H9 (cell line): ENCODE measurements around the gene ANKRD13D. TPM values are rescaled to one million over a fixed set of nuclear protein-coding genes. Genes with fewer than 3 reads are reported as not detected.

Source experiments
- DNase-seq: peaks from one replicate; pipeline ENCODE4 v3.0.0-alpha.2; 2017
- H2AFZ ChIP-seq: one replicate; pipeline ENCODE4 v1.6.1; 2013; ENCODE audit warnings: mild to moderate bottlenecking, low read length, control low read depth, moderate library complexity
- H2AK5ac ChIP-seq: 2 replicates; pipeline ENCODE4 v1.6.1; 2013; ENCODE audit warnings: low read length, control low read depth, mixed read lengths; ENCODE audit not compliant: insufficient read length
- H2BK120ac ChIP-seq: one replicate; pipeline ENCODE4 v1.6.1; 2013; ENCODE audit warnings: low read depth, mild to moderate bottlenecking, low read length, control low read depth, inconsistent platforms; ENCODE audit not compliant: poor library complexity, severe bottlenecking
- H2BK12ac ChIP-seq: 2 replicates; pipeline ENCODE4 v1.6.1; 2013; ENCODE audit warnings: low read length, control low read depth, mixed read lengths, low read depth; ENCODE audit not compliant: insufficient read length
- H2BK15ac ChIP-seq: 2 replicates; pipeline ENCODE4 v1.6.1; 2013; ENCODE audit warnings: low read depth, low read length, control low read depth
- H2BK20ac ChIP-seq: one replicate; pipeline ENCODE4 v1.6.1; 2013; ENCODE audit warnings: low read depth, mild to moderate bottlenecking, low read length, control low read depth, inconsistent platforms; ENCODE audit not compliant: poor library complexity, severe bottlenecking
- H2BK5ac ChIP-seq: 2 replicates; pipeline ENCODE4 v1.6.1; 2013; ENCODE audit warnings: low read length, control low read depth, mixed read lengths; ENCODE audit not compliant: insufficient read length
- H3K14ac ChIP-seq: 2 replicates; pipeline ENCODE4 v1.6.1; 2013; ENCODE audit warnings: low read length, control low read depth; ENCODE audit not compliant: insufficient read depth
- H3K18ac ChIP-seq: 2 replicates; pipeline ENCODE4 v1.6.1; 2013; ENCODE audit warnings: low read depth, mild to moderate bottlenecking, mixed read lengths, low read length, control low read depth; ENCODE audit not compliant: insufficient read length
- H3K23ac ChIP-seq: 2 replicates; pipeline ENCODE4 v1.6.1; 2013; ENCODE audit warnings: low read length, control low read depth, mixed read lengths, low read depth; ENCODE audit not compliant: insufficient read length
- H3K23me2 ChIP-seq: 2 replicates; pipeline ENCODE4 v1.6.1; 2013; ENCODE audit warnings: low read depth, mild to moderate bottlenecking, mixed read lengths, low read length, control low read depth; ENCODE audit not compliant: insufficient read length, poor library complexity, severe bottlenecking
- H3K27ac ChIP-seq: 2 replicates; pipeline ENCODE4 v1.5.1; 2013; ENCODE audit warnings: low read length, control low read depth, mixed read lengths, low read depth; ENCODE audit not compliant: insufficient read length
- H3K27me3 ChIP-seq: 2 replicates; pipeline ENCODE4 v1.6.1; 2013; ENCODE audit warnings: low read length, control low read depth, inconsistent platforms; ENCODE audit not compliant: insufficient read depth
- H3K4ac ChIP-seq: 2 replicates; pipeline ENCODE4 v1.6.1; 2013; ENCODE audit warnings: low read depth, mild to moderate bottlenecking, control low read depth, inconsistent platforms, low read length, moderate library complexity
- H3K4me1 ChIP-seq: 2 replicates; pipeline ENCODE4 v1.6.1; 2013; ENCODE audit warnings: low read length, control low read depth, inconsistent platforms; ENCODE audit not compliant: insufficient read depth
- H3K4me2 ChIP-seq: 2 replicates; pipeline ENCODE4 v1.6.1; 2013; ENCODE audit warnings: low read length, control low read depth, mixed read lengths; ENCODE audit not compliant: insufficient read length, insufficient read depth
- H3K56ac ChIP-seq: 2 replicates; pipeline ENCODE4 v1.6.1; 2013; ENCODE audit warnings: low read depth, mild to moderate bottlenecking, mixed read lengths, low read length, control low read depth; ENCODE audit not compliant: insufficient read length
- H3K79me1 ChIP-seq: 2 replicates; pipeline ENCODE4 v1.6.1; 2013; ENCODE audit warnings: low read depth, mild to moderate bottlenecking, moderate library complexity, low read length, control low read depth, inconsistent platforms; ENCODE audit not compliant: insufficient read depth, poor library complexity, severe bottlenecking
- H3K79me2 ChIP-seq: 2 replicates; pipeline ENCODE4 v1.6.1; 2013; ENCODE audit warnings: low read length, control low read depth, inconsistent platforms; ENCODE audit not compliant: insufficient read depth
- H3K9ac ChIP-seq: 2 replicates; pipeline ENCODE4 v1.6.1; 2013; ENCODE audit warnings: low read length, control low read depth, mixed read lengths; ENCODE audit not compliant: insufficient read length; ENCODE audit errors: extremely low read depth
- H3K9me3 ChIP-seq: one replicate; pipeline ENCODE4 v1.6.1; 2013; ENCODE audit warnings: low read depth, low read length, inconsistent platforms; ENCODE audit not compliant: control insufficient read depth
- H3T11ph ChIP-seq: one replicate; pipeline ENCODE4 v1.6.1; 2013; ENCODE audit warnings: mild to moderate bottlenecking, low read length, control low read depth, inconsistent platforms
- H4K20me1 ChIP-seq: one replicate; pipeline ENCODE4 v1.6.1; 2013; ENCODE audit not compliant: control insufficient read depth, insufficient read length, insufficient read depth
- H4K5ac ChIP-seq: 2 replicates; pipeline ENCODE4 v1.6.1; 2013; ENCODE audit warnings: low read depth, mild to moderate bottlenecking, mixed read lengths, low read length, control low read depth; ENCODE audit not compliant: insufficient read length
- H4K8ac ChIP-seq: replicated peaks from 2 replicates; pipeline ENCODE4 v1.6.1; 2013; ENCODE audit warnings: low read length, control low read depth, mixed read lengths, low read depth; ENCODE audit not compliant: insufficient read length
- H4K91ac ChIP-seq: 2 replicates; pipeline ENCODE4 v1.6.1; 2013; ENCODE audit warnings: low read depth, mild to moderate bottlenecking, moderate library complexity, mixed read lengths, low read length, control low read depth; ENCODE audit not compliant: insufficient read length
- H3K27ac Mint-ChIP-seq, 3 experiments: 2 replicates in 2 of 3; 3 replicates in 1 of 3; pipeline ENCODE4 v1.8.0; 2020 to 2021; ENCODE audit warnings: mixed read lengths in 3 of 3, mild to moderate bottlenecking in 1 of 3, moderate library complexity in 1 of 3
- H3K27me3 Mint-ChIP-seq: 2 replicates; pipeline ENCODE4 v1.8.0; 2021; ENCODE audit warnings: low read depth, mild to moderate bottlenecking, moderate library complexity, mixed read lengths
- H3K36me3 Mint-ChIP-seq, 3 experiments: 2 replicates in 2 of 3; 3 replicates in 1 of 3; pipeline ENCODE4 v1.8.0; 2020 to 2021; ENCODE audit warnings: low read depth in 3 of 3, mixed read lengths in 3 of 3; ENCODE audit not compliant: insufficient read depth in 1 of 3
- H3K4me1 Mint-ChIP-seq, 2 experiments: 2 replicates each; pipeline ENCODE4 v1.8.0; 2020; ENCODE audit warnings: mixed read lengths in 2 of 2
- H3K4me3 Mint-ChIP-seq, 2 experiments: 2 replicates in 1 of 2; 3 replicates in 1 of 2; pipeline ENCODE4 v1.8.0; 2020 to 2021; ENCODE audit warnings: mild to moderate bottlenecking in 2 of 2, mixed read lengths in 2 of 2, moderate library complexity in 1 of 2
- H3K9me3 Mint-ChIP-seq, 2 experiments: 2 replicates in 1 of 2; 3 replicates in 1 of 2; pipeline ENCODE4 v1.8.0; 2020; ENCODE audit warnings: mild to moderate bottlenecking in 2 of 2, mixed read lengths in 2 of 2, moderate library complexity in 1 of 2
- CTCF ChIP-seq: fragments of 200-600 bp; sonication (generic); conservative IDR thresholded peaks from 3 replicates; pipeline ENCODE4 v1.8.0; 2021; ENCODE audit warnings: antibody characterized with exemption, mild to moderate bottlenecking
- WGBS: extraction: QIAGEN DNeasy Blood & Tissue Kit; methylation state at CpG from one replicate; pipeline ENCODE4 v1.1.7; 2013; ENCODE audit warnings: missing lambda C conversion rate, low lambda C conversion rate, mixed read lengths; ENCODE audit not compliant: insufficient read length; ENCODE audit errors: extremely low coverage; 5-methylcytosine and 5-hydroxymethylcytosine counted together
- total RNA-seq: library from RNA; stranded (reverse); gene quantifications from 2 replicates; pipeline ENCODE4 v1.2.1, GENCODE V29; 2021

The ANKRD13D gene
- total RNA-seq, 1 experiment from 2014 or later: 42.1 TPM

- Histone ChIP-seq H4K5ac (no peak overlapping the region), H3K4ac (no peak overlapping the region), H4K91ac (no peak overlapping the region), H3K4me2 (peak overlapping the region; percentile 92), H3K9me3 (no peaks in the 10 kb centered on the region), H3K56ac (no peak overlapping the region), H3K27ac (no peak overlapping the region), H3K79me2 (no peaks in the 10 kb centered on the region), H3K27me3 (peaks cover 11% of the 10 kb centered on the region), H3K18ac (no peak overlapping the region), H2BK15ac (no peak overlapping the region), H3K9ac (no peak overlapping the region), H2BK120ac (no peak overlapping the region), H3T11ph (no peak overlapping the region), H3K79me1 (no peaks in the 10 kb centered on the region), H2BK5ac (no peak overlapping the region), H4K8ac (no peak overlapping the region), H2BK20ac (no peak overlapping the region), H2AK5ac (no peak overlapping the region), H3K23me2 (peaks cover 14% of the 10 kb centered on the region), H2AFZ (peak overlapping the region; percentile 25), H2BK12ac (no peak overlapping the region), H3K14ac (no peak overlapping the region), H4K20me1 (peaks cover 3% of the 10 kb centered on the region), H3K4me1 (no peaks in the 10 kb centered on the region), H3K23ac (no peak overlapping the region)
- no peak for DNase-seq
- Mint-ChIP-seq H3K4me1 (peaks cover 4 to 6% of the 10 kb centered on the region in 2 experiments), H3K9me3 (no peaks in the 10 kb centered on the region; a peak in 1 of 5 replicates), H3K4me3 (peak overlapping the region; percentile 85 to 97), H3K27me3 (peaks cover 42% of the 10 kb centered on the region), H3K36me3 (peaks cover 0 to under 1% (median 0%) of the 10 kb centered on the region in 3 experiments; a peak in 1 of 7 replicates), H3K27ac (no peak overlapping the region)
- no peak for TF ChIP-seq CTCF
- no CpG with 5 or more reads among the region's 10 CpGs for WGBS
These were observed 27.7 kb downstream of the ANKRD13D start for GRCh38 chr11:67316882-67317204.
